ENCODE results near the gene TMEM17. TPM values are rescaled to one million over a fixed set of nuclear protein-coding genes. Genes with fewer than 3 reads are reported as not detected.
A peak's percentile ranks its signal among the peaks of the same experiment; 100 is the strongest.

Gene TMEM17
- total RNA-seq, 2 experiments from 2014 or later = 0.13 to 0.14 TPM

- no peak for TF ChIP-seq CTCF (IDR thresholded peaks at IDR 0.05)
- peaks cover 8% of the 10 kb centered on the region for H3K27me3 Mint-ChIP-seq
- POLR2A ChIA-PET = no interaction called here
- H3K4me1 Mint-ChIP-seq (ENCODE audit: low read depth) = no peaks in the 10 kb centered on the region
- H3K27ac Mint-ChIP-seq = no peak overlapping the region
- DNase-seq (no peak), ATAC-seq (no peak)
- CTCF ChIA-PET = interaction anchor here (2.6 to 11.0 kb wide), 2 partner anchors 15 to 318 kb away, joined by 19 to 105 read pairs; no protein-coding TSS in a partner anchor
- H3K9me3 Mint-ChIP-seq = no peaks in the 10 kb centered on the region
- no peaks in the 10 kb centered on the region for H3K36me3 Mint-ChIP-seq (ENCODE audit: low read depth)
- intact Hi-C loops (cut with micrococcal nuclease) = no loop called here
- no peak overlapping the region for H3K4me3 Mint-ChIP-seq
Observed at GRCh38 chr2:62458671-62459081, 47.3 kb downstream of the TMEM17 start.

- CTCF ChIA-PET = interaction anchor here (0.9 to 11.0 kb wide), 20 partner anchors 8 to 1030 kb away, joined by 3 to 105 read pairs (median 6); partner anchors contain the start of gene EHBP1
- H3K4me1 Mint-ChIP-seq (ENCODE audit: low read depth) = no peaks in the 10 kb centered on the region
- DNase-seq (no peak), ATAC-seq (no peak)
- H3K4me3 Mint-ChIP-seq = no peak overlapping the region
- H3K27me3 Mint-ChIP-seq = peaks cover 8% of the 10 kb centered on the region
- no peaks in the 10 kb centered on the region for H3K9me3 Mint-ChIP-seq
- H3K36me3 Mint-ChIP-seq (ENCODE audit: low read depth) = no peaks in the 10 kb centered on the region
- H3K27ac Mint-ChIP-seq = no peak overlapping the region
- intact Hi-C loops (cut with micrococcal nuclease) = no loop called here
- POLR2A ChIA-PET = no interaction called here
- no peak for TF ChIP-seq CTCF (IDR thresholded peaks at IDR 0.05)
Observed at GRCh38 chr2:62458206-62458641, 47.8 kb downstream of the TMEM17 start.

- no peaks in the 10 kb centered on the region for H3K36me3 Mint-ChIP-seq (ENCODE audit: low read depth)
- no peak overlapping the region for H3K27ac Mint-ChIP-seq
- ChIA-PET POLR2A (interaction anchor here (1.3 kb wide), 1 partner anchor 56 kb away, joined by 3 read pairs; no protein-coding TSS in a partner anchor), CTCF (interaction anchor here (0.6 to 11.0 kb wide), 39 partner anchors 9 to 1030 kb away, joined by 3 to 105 read pairs (median 5); partner anchors contain the start of genes EHBP1 and TMEM17)
- DNase-seq = no peak
- no peak for ATAC-seq
- H3K9me3 Mint-ChIP-seq = no peaks in the 10 kb centered on the region
- intact Hi-C loops (cut with micrococcal nuclease) = loop anchor here (2.0 kb wide), 1 partner anchor 317 kb away; no protein-coding TSS in a partner anchor
- no peak for TF ChIP-seq CTCF (IDR thresholded peaks at IDR 0.05)
- H3K4me3 Mint-ChIP-seq = peak overlapping the region; percentile 32
- H3K4me1 Mint-ChIP-seq (ENCODE audit: low read depth) = no peaks in the 10 kb centered on the region
- H3K27me3 Mint-ChIP-seq = peaks cover 8% of the 10 kb centered on the region
Observed at GRCh38 chr2:62457556-62457955, 48.4 kb downstream of the TMEM17 start.

DNA sequence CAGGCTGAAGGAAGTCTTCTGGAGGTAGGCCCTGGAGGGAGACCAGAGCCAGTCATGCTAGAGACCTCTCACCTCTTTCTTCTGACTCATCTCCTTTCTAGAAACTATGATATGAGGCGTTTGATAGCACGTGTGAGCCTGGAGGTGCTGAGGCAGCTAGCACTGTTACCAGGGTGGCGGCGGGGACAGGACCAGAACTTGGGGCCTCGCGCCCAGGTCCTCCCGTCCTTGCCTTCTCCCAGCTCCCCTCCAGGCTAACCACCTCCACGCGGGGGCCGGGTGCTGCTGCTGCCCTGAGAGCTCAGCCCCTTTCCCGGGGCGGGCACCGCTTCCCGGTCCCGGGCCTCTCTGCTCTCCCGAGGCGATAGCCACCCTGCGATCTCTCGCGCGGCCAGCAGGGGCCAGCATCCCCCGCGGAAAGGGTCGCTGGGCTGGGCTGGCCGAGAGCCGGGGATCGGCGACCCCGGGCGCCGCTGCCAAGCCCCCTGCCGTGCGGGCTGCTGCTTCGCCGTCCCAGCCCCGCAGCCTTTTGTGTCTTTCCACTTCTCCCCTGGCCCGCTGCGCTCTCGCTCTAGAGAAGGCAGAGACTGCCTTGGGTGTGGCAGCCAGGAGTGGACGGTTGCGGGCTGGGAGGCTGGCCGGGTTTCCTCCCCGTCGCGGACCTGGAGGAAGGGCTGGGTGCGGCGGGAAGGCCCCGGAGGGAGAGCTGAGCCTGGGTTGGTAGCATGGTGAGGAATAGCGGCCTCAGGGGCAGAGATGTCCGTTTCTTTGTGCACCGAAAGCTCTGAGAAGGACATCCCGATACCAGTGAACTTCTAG, 49.1 kb downstream of the TMEM17 start:
- TF ChIP-seq CTCF (IDR thresholded peaks at IDR 0.05) = peak; percentile 96
- POLR2A ChIA-PET = interaction anchor here (1.3 kb wide), 1 partner anchor 57 kb away, joined by 3 read pairs; no protein-coding TSS in a partner anchor
- H3K27ac Mint-ChIP-seq = no peak overlapping the region
- CTCF ChIA-PET = interaction anchor here (0.6 to 11.0 kb wide), 55 partner anchors 9 to 1142 kb away, joined by 3 to 105 read pairs (median 4); partner anchors contain the start of genes EHBP1 and TMEM17
- H3K27me3 Mint-ChIP-seq = peaks cover 8% of the 10 kb centered on the region
- H3K4me1 Mint-ChIP-seq (ENCODE audit: low read depth) = no peaks in the 10 kb centered on the region
- ATAC-seq (peak; percentile 97), DNase-seq (peak; percentile 68)
- intact Hi-C loops (cut with micrococcal nuclease) = loop anchor here (2.0 kb wide), 1 partner anchor 318 kb away; no protein-coding TSS in a partner anchor
- peak overlapping the region; percentile 32 for H3K4me3 Mint-ChIP-seq
- H3K9me3 Mint-ChIP-seq = no peaks in the 10 kb centered on the region
- H3K36me3 Mint-ChIP-seq (ENCODE audit: low read depth) = no peaks in the 10 kb centered on the region

Data from activated CD8-positive, alpha-beta T cell treated with anti-CD3 and anti-CD28 coated beads for 36 hours (primary cell).